Stimulated activated CD4-positive, alpha-beta T cell treated with anti-CD3 and anti-CD28 coated beads, Interleukin-1b, Interleukin-23, amount 100 ng/mL, for 24 hours (primary cell): Measurements from ENCODE around the gene NHP2.

Source experiments
- DNase-seq, 4 experiments: peaks; one replicate each; pipeline ENCODE4 v3.0.0-alpha.2; 2020; ENCODE audit warnings: low read depth in 4 of 4, low spot score in 1 of 4

Gene NHP2

DNA sequence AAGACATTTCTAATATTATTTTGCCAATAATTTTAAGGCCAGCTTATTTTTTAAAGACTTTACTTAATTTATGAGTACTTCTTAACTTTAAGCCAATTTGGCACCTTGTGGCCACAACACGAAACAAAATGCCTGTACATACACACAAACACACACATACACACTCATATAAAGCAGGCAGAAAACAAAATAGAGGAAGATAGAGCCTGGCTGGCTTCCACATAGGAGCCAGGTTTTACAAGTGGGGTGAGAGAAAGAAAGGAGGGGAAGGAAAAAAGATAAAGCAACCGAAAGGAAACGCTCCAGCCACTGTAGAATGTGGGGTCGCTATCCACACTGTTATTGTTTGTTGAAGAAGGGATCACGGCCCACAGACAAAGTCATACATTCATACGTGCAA lies 23.1 kb upstream of the NHP2 start:
- DNase-seq: no peak

- no peak for DNase-seq
Measured at GRCh38 chr5:178174456-178174855, 20.8 kb upstream of the NHP2 start.

- DNase-seq: no peak
Measured at GRCh38 chr5:178170455-178170854, 16.8 kb upstream of the NHP2 start.

GRCh38 chr5:178165581-178165980 lies 11.9 kb upstream of the NHP2 start:
- DNase-seq: no peak

GRCh38 chr5:178163772-178164735 lies 10.4 kb upstream of the NHP2 start:
- DNase-seq: peak; percentile 86 to 93 (median 90)

- no peak for DNase-seq
Measured at GRCh38 chr5:178162481-178162880, 8.8 kb upstream of the NHP2 start.

- DNase-seq: no peak
Measured at GRCh38 chr5:178160176-178160575, 6.5 kb upstream of the NHP2 start.

- DNase-seq: no peak
Measured at GRCh38 chr5:178155065-178155464, 1.4 kb upstream of the NHP2 start.

DNA sequence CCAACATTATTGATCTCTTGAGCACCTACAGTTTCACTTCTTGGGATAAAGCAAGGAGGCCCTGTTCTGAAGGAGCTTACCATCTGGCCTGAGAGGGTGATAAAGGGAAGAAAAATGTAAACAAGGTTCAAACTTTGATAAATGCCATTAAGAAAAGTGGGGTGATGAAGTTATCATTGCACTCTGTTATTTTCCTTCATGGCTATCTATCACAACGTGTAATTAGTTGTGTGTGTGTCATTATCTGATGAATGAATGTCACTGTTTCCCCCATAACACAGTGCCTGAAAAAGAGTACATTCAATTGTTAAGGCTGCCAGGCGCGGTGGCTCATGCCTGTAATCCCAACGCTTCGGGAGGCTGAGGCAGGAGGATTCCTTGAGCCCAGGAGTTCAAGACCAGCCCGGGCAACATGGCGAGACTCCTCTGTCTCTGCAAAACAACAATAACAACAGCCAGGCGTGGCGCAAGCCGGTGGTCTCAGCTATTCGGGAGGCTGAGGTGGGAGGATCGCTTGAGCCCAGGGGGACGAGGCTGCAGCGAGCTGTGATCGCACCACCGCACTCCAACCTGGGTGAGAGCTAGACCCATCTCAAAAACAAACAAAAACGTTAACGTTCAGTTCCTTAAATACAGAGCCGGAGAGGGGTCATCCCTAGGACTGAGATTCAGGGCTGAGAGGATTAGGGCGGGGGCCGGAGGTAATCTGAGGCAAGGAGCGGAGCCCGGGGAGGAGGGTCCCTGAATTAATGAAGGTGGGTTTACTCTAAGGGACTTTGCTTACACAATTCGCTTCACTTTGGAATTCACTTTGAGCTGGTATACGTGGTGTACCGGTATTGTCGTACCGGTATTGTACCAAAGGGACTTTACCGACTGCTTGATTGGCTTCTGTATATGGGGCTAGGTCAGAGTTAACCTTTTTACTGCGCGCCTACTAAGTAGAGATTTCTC lies 917 bp downstream of the NHP2 start:
- no peak for DNase-seq

DNA sequence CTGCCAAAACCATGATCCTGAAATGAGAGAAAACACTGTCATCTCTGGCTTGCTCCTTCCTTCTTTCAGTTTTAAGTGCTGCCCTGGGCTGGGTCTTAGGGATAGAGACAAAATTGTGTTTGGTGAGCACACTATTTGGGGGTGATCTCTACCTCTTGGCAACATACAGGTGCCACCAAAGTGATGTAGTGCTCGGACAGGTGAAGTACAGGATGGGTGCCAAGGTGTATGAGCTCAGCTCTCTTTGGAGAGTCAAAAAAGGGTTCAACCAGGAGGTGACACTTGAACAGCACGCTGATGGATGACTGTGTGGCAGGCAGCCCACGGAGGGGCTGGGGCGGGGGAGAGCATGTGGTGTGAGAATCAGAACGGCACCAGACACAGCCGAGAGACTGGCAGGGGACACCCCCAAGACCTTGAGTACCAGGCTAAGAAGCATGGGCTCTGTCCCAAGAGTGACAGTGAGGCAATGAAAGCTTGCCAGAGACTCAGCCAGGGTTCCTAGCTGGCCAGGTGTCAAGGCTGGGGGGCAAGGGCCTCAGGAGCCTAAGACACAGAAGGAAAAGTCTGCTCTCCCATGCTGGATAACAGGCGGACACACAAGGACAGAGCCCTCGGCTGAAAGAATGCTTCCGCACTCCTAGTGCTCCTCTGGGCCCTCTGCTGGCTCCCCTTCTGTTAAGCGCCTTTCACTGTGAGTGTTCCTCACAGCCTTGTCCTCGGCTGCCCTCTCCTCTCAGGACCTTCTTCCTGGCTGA lies 2.5 kb downstream of the NHP2 start:
- DNase-seq: no peak

DNA sequence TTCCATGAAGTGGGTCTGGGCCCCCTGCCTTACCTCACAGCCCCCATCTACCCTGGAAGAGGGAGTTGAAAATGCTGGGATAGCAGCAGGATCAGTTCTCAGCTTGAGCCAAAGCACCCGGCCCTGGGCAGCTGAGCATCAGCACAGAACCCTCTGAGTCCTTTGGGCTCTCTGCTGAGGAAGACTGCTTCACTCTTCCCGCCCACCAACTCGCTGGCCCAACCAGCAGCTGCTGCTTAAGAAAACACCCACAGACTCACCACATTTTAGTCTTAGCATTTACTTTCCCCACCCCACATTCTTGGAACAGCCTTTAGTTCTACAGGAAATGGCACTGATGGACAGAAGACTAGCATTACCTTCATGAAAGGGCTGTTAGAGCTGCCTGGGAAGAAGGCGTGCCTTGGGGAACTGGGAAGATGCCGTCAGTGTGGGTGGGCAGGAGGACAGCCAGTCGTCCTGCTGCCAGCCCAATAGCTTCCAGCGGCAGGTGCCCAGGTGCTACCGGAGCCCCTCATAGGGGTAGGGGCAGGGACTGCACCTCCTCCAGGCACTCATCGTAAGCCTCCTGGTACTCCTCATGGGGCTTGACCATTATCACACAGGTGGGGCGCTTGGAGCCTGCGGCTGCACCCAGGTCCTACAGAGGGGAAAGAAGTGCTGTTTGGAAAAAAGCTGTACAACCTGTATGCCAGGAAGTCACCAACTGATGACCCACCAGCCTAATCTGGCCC lies 4.3 kb downstream of the NHP2 start:
- DNase-seq: no peak

DNA sequence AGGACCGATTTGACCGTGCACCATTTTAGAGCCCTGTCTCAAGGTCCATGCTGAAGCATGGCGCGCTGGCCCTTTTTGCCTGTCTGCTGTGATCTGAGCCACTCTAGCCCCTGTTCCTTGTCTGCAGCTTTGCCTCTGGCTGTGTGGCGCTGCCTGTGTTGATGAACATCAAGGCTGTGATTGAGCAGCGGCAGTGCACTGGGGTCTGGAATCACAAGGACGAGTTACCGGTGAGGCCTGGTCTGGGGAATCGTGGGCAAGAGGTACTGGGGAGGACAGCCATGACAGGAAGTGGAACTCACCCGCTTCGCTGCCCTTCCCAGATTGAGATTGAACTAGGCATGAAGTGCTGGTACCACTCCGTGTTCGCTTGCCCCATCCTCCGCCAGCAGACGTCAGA lies 6.3 kb downstream of the NHP2 start:
- no peak for DNase-seq

DNA sequence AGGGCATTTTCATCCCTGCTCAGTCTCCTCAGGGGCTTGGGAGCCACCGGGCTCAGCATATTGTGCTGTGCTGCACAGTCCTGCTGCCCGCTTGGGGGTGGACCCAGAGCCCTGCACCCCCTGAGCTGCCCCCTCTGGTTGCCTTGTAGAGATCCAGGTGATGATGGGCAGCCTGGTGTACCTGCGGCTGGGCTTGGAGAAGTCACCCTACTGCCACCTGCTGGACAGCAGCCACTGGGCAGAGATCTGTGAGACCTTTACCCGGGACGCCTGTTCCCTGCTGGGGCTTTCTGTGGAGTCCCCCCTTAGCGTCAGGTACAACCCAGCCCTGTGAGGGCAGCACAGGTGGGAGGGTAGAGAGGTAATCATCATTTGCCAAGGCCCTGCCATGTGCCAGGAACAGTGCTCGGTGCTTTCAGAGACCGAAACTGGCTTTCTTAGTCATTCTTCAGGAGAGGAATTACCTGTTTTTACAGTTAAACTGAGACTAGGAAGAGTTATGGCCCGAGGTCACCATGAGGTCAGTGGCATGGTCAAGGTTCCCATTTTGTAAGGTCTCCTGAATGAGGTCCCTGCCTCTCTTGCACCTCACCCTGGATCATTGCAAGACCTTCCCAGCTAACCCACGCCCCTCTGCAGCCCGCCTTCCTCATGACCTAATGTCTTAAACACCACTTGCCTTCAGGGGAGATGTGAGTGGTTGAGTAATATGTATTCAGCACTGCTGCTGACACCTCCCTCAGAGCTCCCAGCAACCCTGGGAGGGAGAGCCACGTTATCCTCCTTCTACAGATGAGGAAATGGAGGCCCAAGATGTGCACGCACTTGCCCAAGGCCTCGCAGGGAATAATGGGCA lies 7.5 kb downstream of the NHP2 start:
- DNase-seq: peak; percentile 29 to 58 (median 44)

DNA sequence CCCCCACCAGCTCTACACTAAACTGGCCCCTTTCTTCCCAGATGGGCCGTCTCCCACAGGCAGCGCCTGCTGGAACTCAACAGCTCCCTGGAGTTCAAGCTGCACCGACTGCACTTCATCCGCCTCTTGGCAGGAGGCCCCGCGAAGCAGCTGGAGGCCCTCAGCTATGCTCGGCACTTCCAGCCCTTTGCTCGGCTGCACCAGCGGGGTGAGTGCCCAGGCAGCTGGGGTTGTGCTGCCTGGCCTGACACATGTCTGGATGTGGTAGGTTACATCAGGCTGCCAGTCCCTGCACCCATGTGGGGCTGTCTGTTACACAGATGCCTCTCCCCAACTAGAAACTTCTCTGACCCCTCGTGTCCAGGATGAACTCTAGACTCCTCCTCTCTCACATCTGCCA lies 9.8 kb downstream of the NHP2 start:
- DNase-seq: no peak

DNA sequence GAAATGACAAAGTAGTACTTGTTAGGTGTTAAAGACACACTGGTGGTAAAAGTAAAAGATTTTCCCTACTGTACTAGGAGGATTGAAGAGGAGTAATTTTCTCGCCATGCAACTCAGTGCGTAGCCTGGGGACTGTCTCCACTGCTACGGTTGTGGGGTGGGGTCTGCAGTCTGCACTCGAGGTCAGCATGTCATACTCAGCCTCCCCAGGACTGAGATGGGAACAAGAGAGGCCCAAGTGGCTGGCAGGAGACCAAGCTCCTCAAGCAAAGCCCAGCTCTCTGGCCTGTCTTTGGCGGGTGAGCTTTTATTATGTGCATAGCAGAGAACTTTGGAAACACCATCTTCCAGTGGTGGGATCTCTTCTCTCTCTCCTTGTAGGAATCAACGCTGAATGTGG lies 10.4 kb downstream of the NHP2 start:
- DNase-seq: no peak

GRCh38 chr5:178142642-178143041 lies 11.0 kb downstream of the NHP2 start:
- no peak for DNase-seq

GRCh38 chr5:178141550-178141949 lies 12.1 kb downstream of the NHP2 start:
- DNase-seq: no peak

- no peak for DNase-seq
Measured at GRCh38 chr5:178137991-178138390, 15.7 kb downstream of the NHP2 start.

DNA sequence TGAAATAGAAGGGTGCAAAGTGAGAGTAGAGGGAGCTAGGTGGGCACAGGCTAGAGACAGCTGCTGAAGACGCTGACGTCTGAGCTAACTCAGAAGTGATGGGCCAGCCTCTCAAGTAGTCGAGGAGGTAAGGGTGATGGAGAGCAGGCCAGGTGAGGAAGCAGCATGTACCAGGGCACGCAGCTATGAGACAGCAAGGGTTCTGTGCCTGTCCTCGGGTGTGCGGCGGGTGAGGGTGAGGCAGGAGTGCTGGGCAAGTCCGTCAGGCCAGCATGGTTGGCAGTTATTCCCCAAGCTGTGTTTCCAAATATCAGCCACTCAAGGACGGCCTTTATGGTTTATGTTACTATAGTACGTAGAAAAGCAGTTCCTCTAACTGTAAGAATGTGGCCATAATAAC lies 16.7 kb downstream of the NHP2 start:
- no peak for DNase-seq
